Endothelial cell of hepatic sinusoid (primary cell): ENCODE data around the gene RIMS4.

Source experiments
- in situ Hi-C: cut with HindIII; loops from 2 replicates; pipeline ENCODE4 v1.10.0; 2017; ENCODE audit warnings: low sequenced_read_pairs

The RIMS4 gene

GRCh38 chr20:44810391-44811149 is at the start of gene RIMS4:
Gene RIMS4 (minus strand): TSS chr20:44810546. CDS start chr20:44810271, 275 bp downstream.
- in situ Hi-C loops, result no loop called here

DNA sequence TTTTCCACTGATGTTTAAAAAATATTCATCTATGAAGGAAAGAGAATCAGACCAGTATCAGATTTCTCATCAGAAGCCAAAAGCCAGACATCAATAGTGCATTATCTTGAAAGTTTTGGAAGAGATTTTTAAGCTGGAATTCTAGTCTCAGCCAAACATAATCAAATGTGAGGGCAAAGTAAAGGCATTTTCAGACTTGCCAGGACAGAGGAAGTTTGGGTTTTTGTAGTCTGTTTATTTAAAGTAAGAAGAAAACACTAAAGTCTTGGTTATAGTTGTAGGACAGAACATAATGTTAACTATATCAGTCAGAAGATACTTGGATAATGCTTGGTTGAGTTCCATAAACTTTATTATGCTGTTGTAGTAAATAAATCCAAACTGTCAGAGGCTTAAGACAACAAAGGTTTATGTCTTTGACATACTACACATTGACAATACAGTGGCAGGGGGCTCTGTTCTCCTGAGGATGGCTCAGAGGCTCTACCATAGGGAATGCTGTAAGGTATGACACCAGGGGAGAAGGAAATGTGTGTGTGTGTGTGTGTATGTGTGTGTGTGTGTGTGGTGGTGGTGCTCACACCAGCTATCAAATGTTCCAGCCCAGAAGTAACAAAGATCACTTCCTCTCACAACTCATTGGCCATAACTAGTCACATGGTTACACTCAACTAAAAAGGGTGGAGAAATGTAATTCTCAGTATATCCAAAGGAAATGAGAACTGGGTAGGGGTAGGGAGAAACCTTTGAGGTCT is 48.4 kb upstream of the RIMS4 start:
- in situ Hi-C loops, result no loop called here

DNA sequence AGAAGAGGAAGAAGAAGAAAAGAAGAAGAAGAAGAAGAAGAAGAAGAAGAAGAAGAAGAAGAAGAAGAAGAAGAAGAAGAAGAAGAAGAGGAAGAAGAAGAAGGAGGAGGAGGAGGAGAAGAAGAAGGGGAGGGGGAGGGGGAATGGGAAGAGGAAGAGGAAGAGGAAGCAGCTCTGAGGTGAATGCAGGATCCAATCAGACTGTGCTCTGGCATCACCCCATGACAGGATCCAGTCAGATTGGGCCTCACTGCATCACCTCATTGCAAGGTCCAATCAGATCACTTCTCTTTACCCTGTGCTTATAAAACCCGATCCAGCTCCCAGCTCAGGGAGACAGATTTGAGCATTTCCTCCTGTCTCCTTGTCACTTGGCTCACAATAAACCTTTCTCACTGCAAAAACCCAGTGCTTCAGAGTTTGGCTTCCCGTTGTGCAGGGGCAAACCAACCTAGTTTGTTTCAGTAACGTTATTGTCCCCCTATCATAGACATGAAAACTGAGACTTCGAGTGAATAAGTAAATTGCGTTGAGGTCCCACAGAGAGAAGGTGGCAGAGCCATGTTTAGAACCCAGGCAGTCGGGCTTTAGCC is 46.6 kb upstream of the RIMS4 start:
- in situ Hi-C loops, result no loop called here

DNA sequence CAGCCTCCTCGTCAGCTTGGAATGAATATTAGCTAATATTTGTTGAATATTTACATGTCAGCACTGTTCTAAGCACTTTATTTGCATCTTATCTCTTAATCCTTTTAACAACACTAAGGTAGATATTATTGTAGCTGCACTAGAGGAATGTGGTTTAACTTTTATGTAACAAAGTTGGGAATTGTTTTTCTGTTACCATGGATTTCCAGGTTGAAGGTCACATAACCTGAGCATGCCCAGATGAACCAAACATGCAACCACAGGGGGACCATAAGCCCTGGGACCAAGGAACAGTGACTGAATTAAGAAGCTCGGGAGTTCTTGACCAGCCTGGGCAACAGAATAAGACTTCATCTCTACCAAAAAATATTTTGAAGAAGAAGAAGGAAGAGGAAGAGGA is 46.1 kb upstream of the RIMS4 start:
- in situ Hi-C loops, result no loop called here

GRCh38 chr20:44851545-44851944 is 41.2 kb upstream of the RIMS4 start:
- in situ Hi-C loops, result no loop called here

DNA sequence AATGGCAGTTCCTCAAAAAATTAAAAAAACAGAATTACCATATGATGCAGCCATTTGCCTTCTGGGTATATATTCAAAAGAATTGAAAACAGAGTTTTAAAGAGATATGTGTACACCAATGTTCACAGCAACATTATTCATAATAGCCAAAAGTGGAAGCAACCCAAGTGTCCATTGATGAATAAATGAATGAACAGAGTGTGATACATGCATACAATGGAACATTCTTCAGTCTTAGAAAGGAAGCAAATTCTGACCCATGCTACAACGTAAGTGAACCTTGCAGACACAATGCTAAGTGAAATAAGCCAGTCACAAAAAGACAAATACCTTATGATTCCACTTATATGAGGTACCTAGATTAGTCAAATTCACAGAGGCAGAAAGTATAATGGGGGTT is 40.5 kb upstream of the RIMS4 start:
- in situ Hi-C loops, result no loop called here

DNA sequence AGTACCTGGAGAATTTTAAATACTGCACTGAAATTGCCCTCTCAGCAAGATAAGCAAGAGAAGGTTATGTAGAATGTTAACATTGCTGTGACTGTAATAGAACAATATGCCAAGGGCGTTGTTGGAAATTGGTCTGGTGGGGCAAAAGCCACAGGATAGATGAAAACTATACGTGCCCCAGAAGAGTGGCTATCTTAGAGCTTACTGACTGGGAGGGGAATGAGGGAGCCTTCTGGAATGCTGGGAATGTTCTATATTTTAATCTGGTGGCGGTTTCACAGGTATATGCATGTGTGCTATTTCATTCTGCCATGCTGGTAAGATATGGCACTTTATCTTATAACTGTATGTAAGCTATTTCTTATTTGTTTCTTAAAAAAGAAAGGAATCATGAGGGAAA is 39.9 kb upstream of the RIMS4 start:
- in situ Hi-C loops, result no loop called here

DNA sequence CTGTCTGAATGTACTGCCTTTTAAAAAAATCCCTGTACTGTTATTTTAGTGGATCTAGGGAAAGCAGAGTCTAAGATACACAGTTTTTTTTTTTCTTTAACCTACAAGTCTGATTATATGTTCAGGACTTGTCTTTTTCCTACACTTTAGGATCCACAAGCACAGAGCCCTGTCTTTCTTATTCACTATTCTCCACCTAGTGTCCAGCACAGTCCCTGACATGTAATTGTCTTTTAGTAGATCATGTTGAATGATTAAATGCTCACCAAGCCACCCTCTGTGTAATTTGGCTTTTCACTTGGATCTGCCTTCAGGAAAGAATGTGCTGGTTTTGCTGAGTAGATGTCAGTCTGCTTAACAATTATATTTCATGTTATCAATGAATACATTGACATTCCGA is 39.4 kb upstream of the RIMS4 start:
- in situ Hi-C loops, result no loop called here

GRCh38 chr20:44848254-44849015 is 38.1 kb upstream of the RIMS4 start:
- in situ Hi-C loops, result no loop called here

- in situ Hi-C loops, result no loop called here
Measured at GRCh38 chr20:44843876-44844275, 33.5 kb upstream of the RIMS4 start.

DNA sequence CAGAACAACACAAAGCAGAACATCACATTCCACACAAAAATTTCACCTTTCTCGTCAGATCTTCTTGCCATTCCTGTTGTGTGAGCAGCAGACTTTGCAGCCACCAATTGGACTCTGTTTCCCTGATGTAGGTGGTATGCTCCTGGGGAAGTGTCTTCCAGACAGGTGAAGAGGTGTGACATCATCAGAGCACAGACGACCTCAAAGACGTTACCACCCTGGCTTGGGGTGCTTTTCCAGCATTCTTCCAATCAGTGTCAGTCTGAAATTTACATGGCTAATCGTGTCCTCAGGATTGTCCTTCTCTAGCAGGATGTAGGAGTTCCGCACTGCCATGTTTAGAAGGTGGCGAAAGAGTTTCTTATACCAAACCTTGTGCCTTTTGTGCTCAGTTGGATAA is 31.6 kb upstream of the RIMS4 start:
- in situ Hi-C loops, result no loop called here

DNA sequence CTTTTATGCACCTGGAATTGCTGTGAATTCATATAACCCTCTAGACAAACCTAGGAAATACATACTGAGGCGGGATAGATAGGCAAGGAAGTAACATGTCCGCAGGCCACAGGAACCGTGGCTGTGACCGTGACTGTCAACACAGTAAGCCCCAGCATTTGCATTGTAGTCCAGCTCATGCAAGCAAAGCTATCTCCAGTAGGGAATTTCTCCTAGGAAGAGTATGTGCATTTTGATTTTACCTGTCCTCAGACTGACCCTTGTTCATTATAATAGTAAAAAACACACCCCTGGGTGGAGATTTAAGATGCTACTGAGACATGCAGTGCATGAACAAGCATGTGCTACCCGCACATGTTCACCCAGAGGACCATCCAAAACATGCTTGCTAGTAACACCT is 30.5 kb upstream of the RIMS4 start:
- in situ Hi-C loops, result no loop called here

DNA sequence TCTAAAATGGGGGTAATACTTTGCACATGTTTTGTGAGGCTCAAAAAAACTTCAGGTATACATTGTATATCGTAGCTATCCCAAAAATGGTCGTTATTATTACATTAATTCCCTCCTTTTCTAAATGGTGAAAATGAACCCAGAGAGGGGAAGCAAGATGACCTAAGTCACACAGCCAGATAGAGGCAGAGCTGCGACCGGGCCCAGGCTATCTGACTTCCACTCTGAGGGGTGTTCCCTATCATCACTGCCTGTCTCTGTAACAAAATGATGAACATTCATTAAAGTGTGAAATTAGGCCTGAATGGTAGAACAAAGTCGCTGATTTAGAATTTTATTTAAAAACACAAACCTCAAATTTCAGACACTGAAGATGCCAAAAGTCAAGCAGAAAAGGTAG is 29.1 kb upstream of the RIMS4 start:
- in situ Hi-C loops, result no loop called here

DNA sequence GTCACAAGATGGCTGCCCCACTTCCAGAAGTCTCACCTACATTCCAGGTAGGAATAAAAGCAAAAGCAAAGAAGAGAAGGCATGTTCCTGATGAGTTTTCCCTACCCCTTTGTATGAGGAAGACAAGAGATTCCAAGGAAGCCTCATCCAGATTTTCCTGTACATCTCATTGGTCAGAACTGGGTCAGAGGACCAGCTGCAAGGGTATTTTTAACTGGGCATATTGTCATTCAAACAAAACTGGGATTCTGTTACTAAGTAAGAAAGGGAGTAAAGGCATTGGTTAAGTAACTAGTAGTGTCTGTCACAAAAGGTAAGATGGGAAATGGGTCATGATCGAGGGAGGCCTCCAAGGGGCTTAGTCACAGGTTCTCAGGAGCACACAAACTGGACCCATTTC is 28.2 kb upstream of the RIMS4 start:
- in situ Hi-C loops, result no loop called here

DNA sequence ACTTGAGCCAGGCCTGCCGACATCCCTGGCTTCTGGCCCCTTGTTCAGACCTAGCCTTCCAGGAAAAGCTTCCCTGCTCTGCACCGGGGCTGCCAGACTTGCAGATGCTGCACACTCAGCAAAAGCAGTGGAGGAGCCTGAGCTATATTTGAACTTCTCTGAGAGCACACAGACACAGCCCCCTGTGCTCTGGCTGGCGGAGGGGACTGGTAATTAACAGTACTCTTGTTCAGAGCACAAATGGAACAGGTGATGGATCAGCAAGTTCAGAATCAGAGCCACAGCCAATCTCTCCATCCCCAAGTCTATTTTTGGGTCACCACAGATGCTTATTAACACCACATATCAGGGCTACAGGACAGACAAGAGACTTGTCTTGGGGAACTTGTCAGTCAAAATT is 27.6 kb upstream of the RIMS4 start:
- in situ Hi-C loops, result no loop called here

DNA sequence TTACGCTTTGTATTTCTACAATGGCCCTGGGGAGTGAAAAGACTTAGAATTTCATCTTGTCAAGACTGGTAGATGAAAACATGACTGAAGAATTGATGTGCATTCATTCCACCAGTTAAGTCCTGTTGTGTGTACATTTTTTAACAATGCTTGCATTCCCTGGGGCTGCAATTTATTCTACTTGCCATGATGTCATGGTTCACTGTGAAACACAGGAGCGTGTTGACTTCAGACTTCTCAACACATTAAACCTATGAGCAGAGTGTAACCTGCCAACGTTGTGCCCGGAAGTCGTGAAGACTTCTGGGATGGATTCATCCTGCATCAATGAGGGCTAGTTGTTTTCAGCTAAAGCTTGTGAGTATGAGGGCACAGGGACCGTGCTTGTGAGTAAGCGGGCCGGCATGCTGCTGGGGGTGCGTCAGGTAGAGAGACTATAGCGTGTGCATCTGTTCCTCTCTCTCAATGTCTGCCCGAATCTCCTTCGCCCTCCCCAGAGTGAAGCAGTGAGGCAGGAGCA is 26.3 kb upstream of the RIMS4 start:
- in situ Hi-C loops, result no loop called here

- in situ Hi-C loops, result no loop called here
Measured at GRCh38 chr20:44835661-44836221, 25.4 kb upstream of the RIMS4 start.

GRCh38 chr20:44835116-44835515 is 24.8 kb upstream of the RIMS4 start:
- in situ Hi-C loops, result no loop called here

DNA sequence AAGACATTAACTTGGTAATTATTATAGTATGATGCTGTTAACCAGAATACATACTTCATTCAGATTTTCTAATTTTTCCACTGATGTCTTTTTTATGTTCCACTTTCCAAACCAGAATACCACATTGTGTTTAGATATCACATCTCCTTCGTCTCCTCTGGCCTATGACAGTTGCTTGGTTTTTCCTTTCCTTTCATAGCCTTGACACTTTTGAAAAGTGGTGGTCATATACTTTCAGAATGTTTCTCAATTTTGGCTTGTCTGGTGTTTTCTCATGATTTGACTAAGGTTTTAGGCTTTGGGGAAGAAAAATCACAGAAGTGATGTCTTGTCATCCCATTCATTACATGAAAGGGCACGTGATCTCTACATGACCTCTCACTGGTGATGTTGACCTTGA is 24.3 kb upstream of the RIMS4 start:
- in situ Hi-C loops, result no loop called here

- in situ Hi-C loops, result no loop called here
Measured at GRCh38 chr20:44833437-44833836, 23.1 kb upstream of the RIMS4 start.

DNA sequence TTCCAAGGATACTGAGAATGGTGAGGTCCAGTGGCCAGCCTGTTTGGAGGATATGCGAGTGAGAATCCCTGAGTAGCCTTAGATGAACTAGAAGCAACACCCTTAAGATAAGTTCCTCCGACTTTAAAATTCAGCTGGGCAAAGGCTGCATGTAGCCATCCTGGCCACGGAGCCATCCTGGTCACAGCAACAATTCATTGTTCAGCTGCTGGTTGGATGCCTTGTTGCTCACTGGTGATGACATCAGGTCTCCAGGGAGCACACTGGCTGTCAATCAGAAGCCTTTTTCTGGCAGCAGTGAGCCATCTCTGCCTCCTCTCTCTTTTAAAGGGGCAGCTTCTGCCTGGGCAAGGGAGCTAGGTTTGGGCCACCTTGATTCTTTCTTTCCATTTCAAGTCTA is 22.4 kb upstream of the RIMS4 start:
- in situ Hi-C loops, result no loop called here
